K562 (cell line): ENCODE measurements around the gene SETDB1. TPM values are rescaled to one million over a fixed set of nuclear protein-coding genes. Genes with fewer than 3 reads are reported as not detected.

Source experiments
- ADNP ChIP-seq: fragments of 200-800 bp; sonication (Bioruptor generic); IDR thresholded peaks from 2 replicates; pipeline ENCODE4 v1.6.1; 2016; ENCODE audit warnings: missing genetic modification characterization, missing compliant biosample characterization
- CREB3 ChIP-seq: fragments of 450-650 bp; conservative IDR thresholded peaks from 2 replicates; pipeline ENCODE4 v1.6.1; 2016; ENCODE audit warnings: missing genetic modification characterization, low read depth, mild to moderate bottlenecking, missing compliant biosample characterization, moderate library complexity
- HDAC6 ChIP-seq: IDR thresholded peaks from 2 replicates; pipeline ENCODE4 v1.6.1; 2012; ENCODE audit warnings: low read depth, mild to moderate bottlenecking, control low read depth, inconsistent platforms, low read length, moderate library complexity
- HMG20B ChIP-seq: fragments of 250-450 bp; sonication (Bioruptor Pico); IDR thresholded peaks from 2 replicates; pipeline ENCODE4 v1.5.0; 2021; ENCODE audit warnings: mild to moderate bottlenecking
- MIER1 ChIP-seq: fragments of 450-650 bp; IDR thresholded peaks from 2 replicates; pipeline ENCODE4 v1.6.1; 2016; ENCODE audit warnings: antibody characterized with exemption, mild to moderate bottlenecking, low read depth
- NR2C1 ChIP-seq, 2 experiments: fragments of 450-650 bp; IDR thresholded peaks; 2 replicates each; pipeline ENCODE4 v1.6.1; 2017; ENCODE audit warnings: mild to moderate bottlenecking in 2 of 2, antibody characterized with exemption in 1 of 2, inconsistent platforms in 1 of 2, missing compliant biosample characterization in 1 of 2, missing genetic modification characterization in 1 of 2
- POLR2AphosphoS5 ChIP-seq: IDR thresholded peaks from 2 replicates; pipeline ENCODE4 v1.6.1; 2011; ENCODE audit warnings: mild to moderate bottlenecking, low read depth, low read length, moderate library complexity; ENCODE audit not compliant: control insufficient read depth, insufficient read depth
- PRMT5 ChIP-seq: sonication (generic); formaldehyde crosslinking; IDR thresholded peaks from 2 replicates; pipeline ENCODE4 v1.5.0; 2020; ENCODE audit warnings: missing genetic modification reagents
- RBM34 ChIP-seq: fragments of 200-400 bp; formaldehyde crosslinking; IDR thresholded peaks from 2 replicates; pipeline ENCODE4 v1.6.1; 2018; ENCODE audit warnings: low read length, borderline replicate concordance; ENCODE audit not compliant: insufficient read depth
- RFX1 ChIP-seq: fragments of 450-650 bp; IDR thresholded peaks from 2 replicates; pipeline ENCODE4 v1.6.1; 2016; ENCODE audit warnings: mild to moderate bottlenecking, moderate library complexity
- RREB1 ChIP-seq: fragments of 250-450 bp; sonication (Bioruptor Pico); IDR thresholded peaks from 2 replicates; pipeline ENCODE4 v1.4.0; 2020
- TCF7L2 ChIP-seq: fragments of 150-350 bp; IDR thresholded peaks from 2 replicates; pipeline ENCODE4 v1.6.1; 2016; ENCODE audit warnings: low read depth, mild to moderate bottlenecking, low read length, moderate library complexity
- THRAP3 ChIP-seq: fragments of 450-650 bp; IDR thresholded peaks from 2 replicates; pipeline ENCODE4 v1.6.1; 2016; ENCODE audit warnings: mild to moderate bottlenecking, inconsistent platforms, borderline replicate concordance
- ZBED1 ChIP-seq: IDR thresholded peaks from 2 replicates; pipeline ENCODE4 v1.6.1; 2014
- ZBTB2 ChIP-seq: fragments of 450-650 bp; IDR thresholded peaks from 2 replicates; pipeline ENCODE4 v1.6.1; 2016; ENCODE audit warnings: antibody characterized with exemption
- ZEB2 ChIP-seq: fragments of 450-650 bp; IDR thresholded peaks from 2 replicates; pipeline ENCODE4 v1.6.1; 2016
- ZNF586 ChIP-seq: fragments of 450-650 bp; formaldehyde crosslinking; conservative IDR thresholded peaks from 2 replicates; pipeline ENCODE4 v1.4.0; 2020; ENCODE audit warnings: mild to moderate bottlenecking, moderate library complexity
- ZNF740 ChIP-seq, 3 experiments: fragments of 200-800 bp in 1 of 3; sonication (Bioruptor generic) in 1 of 3; sonication (generic) in 1 of 3; formaldehyde crosslinking in 1 of 3; IDR thresholded peaks; 2 replicates each; pipeline versions ENCODE4 v1.6.1 to v1.8.0; 2016 to 2022; ENCODE audit warnings: mild to moderate bottlenecking in 2 of 3, missing compliant biosample characterization in 2 of 3, missing genetic modification characterization in 2 of 3, missing genetic modification reagents in 1 of 3
- polyA plus RNA-seq, 8 experiments: library from polyadenylated mRNA; depleted of rRNA in 4 of 8; stranded (reverse) in 5 of 8; unstranded in 3 of 8; fragments of >200 nt; fragmentation: Nextera tagmentation in 2 of 8; fragmentation: Illumina TruSeq in 1 of 8; extraction: Ambion mirVana in 2 of 8; extraction: Trizol in 1 of 8; gene quantifications; 2 replicates each; pipeline versions ENCODE4 v1.2.1 to v1.2.3, GENCODE V29; 2011 to 2014; ENCODE audit warnings: inconsistent platforms in 1 of 8, missing spikeins in 1 of 8
- total RNA-seq, 7 experiments: library from RNA; depleted of rRNA in 6 of 7; stranded (reverse); fragments of >200 nt in 6 of 7; fragmentation: Illumina TruSeq in 2 of 7; extraction: Trizol in 2 of 7; gene quantifications; 2 replicates each; pipeline versions ENCODE4 v1.2.1 to v1.2.3, GENCODE V29; 2011 to 2021; ENCODE audit warnings: low replicate concordance in 1 of 7

SETDB1 gene
- total and polyA plus RNA-seq, 9 of the 15 experiments (the other 6 are each of a cell fraction or from before 2014, with no cell fraction given), result 21.5 to 64.4 (median 42.0) TPM

- no peak for TF ChIP-seq THRAP3
- TF ChIP-seq ZNF586 (CRISPR knock-in tag), result no peak
- TF ChIP-seq ZBTB2, result 0 out of 2 replicates have a peak, but pooled peaks have one; percentile 50
- TF ChIP-seq MIER1, result no peak
- TF ChIP-seq HDAC6, result no peak
- TF ChIP-seq RREB1 (CRISPR knock-in tag), result no peak
- no peak for TF ChIP-seq CREB3
- no peak for TF ChIP-seq ZBED1
- TF ChIP-seq NR2C1 (IDR thresholded peaks at IDR 0.05), result no peak
- no peak for TF ChIP-seq NR2C1 (tag; IDR thresholded peaks at IDR 0.05)
- TF ChIP-seq RFX1, result no peak
- TF ChIP-seq ZNF740 (CRISPR knock-in tag; IDR thresholded peaks at IDR 0.05), result no peak
- TF ChIP-seq ZNF740 (tag; IDR thresholded peaks at IDR 0.05), result no peak
- no peak for TF ChIP-seq TCF7L2
- TF ChIP-seq POLR2AphosphoS5, result peak; percentile 29; the same call in 1 of the 2 replicates
- TF ChIP-seq PRMT5, result no peak
- no peak for TF ChIP-seq ADNP (tag)
- no peak for TF ChIP-seq ZEB2
- TF ChIP-seq HMG20B (CRISPR knock-in tag), result no peak
- no peak for TF ChIP-seq RBM34
These were observed 53.2 kb downstream of the SETDB1 start (continued) for GRCh38 chr1:150979092-150980056.
